Measurements from ENCODE around the gene GMDS. TPM values are rescaled to one million over a fixed set of nuclear protein-coding genes. Genes with fewer than 3 reads are reported as not detected.

Gene GMDS
- total RNA-seq, 1 donor from 2014 or later: 17.9 TPM

- TF ChIP-seq CTCF (conservative IDR thresholded peaks at IDR 0.05; ENCODE audit: low read depth, low read length): no peak
- H3K4me3 ChIP-seq (ENCODE audit: low read depth, low read length): no peak overlapping the region
- no peak for DNase-seq (ENCODE audit: low read depth)
Measured at GRCh38 chr6:1729133-1729749, 516.2 kb downstream of the GMDS start.

- DNase-seq (ENCODE audit: low read depth): no peak
- no peak for TF ChIP-seq CTCF (conservative IDR thresholded peaks at IDR 0.05; ENCODE audit: low read depth, low read length)
- no peak overlapping the region for H3K4me3 ChIP-seq (ENCODE audit: low read depth, low read length)
Measured at GRCh38 chr6:1726341-1726768, 519.0 kb downstream of the GMDS start.

GRCh38 chr6:1724616-1725015, 520.8 kb downstream of the GMDS start:
- H3K4me3 ChIP-seq (ENCODE audit: low read depth, low read length): no peak overlapping the region
- TF ChIP-seq CTCF (conservative IDR thresholded peaks at IDR 0.05; ENCODE audit: low read depth, low read length): no peak
- no peak for DNase-seq (ENCODE audit: low read depth)

GRCh38 chr6:1724124-1724523, 521.3 kb downstream of the GMDS start:
- TF ChIP-seq CTCF (conservative IDR thresholded peaks at IDR 0.05; ENCODE audit: low read depth, low read length): no peak
- no peak for DNase-seq (ENCODE audit: low read depth)
- no peak overlapping the region for H3K4me3 ChIP-seq (ENCODE audit: low read depth, low read length)

- no peak for TF ChIP-seq CTCF (conservative IDR thresholded peaks at IDR 0.05; ENCODE audit: low read depth, low read length)
- DNase-seq (ENCODE audit: low read depth): no peak
- H3K4me3 ChIP-seq (ENCODE audit: low read depth, low read length): no peak overlapping the region
Measured at GRCh38 chr6:1722801-1723200, 522.6 kb downstream of the GMDS start.

DNA sequence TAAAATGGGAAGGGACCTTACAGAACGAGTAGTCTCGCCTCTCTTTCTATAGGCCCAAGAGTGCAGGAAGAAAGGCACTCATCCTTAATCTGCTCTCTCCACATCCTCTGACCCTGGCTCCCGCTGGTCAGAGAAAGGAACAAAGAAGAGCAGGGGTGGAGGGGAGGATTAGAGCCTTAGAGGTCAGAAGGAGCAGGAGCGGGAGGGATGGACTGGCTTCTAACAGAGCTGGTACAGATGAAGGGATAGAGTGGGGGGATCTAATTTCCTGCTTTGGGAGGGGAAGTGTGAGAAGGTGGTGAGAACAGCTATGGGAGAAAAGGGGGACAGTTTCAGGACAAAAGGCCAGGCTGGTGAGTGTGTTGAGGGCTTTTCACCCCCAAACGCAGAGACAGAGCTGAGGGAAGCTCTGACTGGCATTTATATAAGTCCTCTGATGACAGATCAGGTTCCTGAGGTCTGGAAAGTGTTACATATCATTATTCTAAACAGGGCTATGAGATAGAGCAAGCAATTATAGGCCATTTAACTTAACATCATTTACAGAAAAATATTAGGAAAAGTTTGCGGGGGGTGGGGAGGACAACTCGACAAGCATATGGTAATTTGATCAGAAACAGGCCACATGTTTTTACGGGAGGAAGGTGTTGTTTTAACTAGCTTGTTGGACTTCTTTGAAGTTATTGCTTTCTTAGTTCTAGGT, 524.6 kb downstream of the GMDS start:
- H3K4me3 ChIP-seq (ENCODE audit: low read depth, low read length): no peak overlapping the region
- no peak for DNase-seq (ENCODE audit: low read depth)
- no peak for TF ChIP-seq CTCF (conservative IDR thresholded peaks at IDR 0.05; ENCODE audit: low read depth, low read length)

- no peak for DNase-seq (ENCODE audit: low read depth)
- H3K4me3 ChIP-seq (ENCODE audit: low read depth, low read length): no peak overlapping the region
- no peak for TF ChIP-seq CTCF (conservative IDR thresholded peaks at IDR 0.05; ENCODE audit: low read depth, low read length)
Measured at GRCh38 chr6:1719922-1720321, 525.5 kb downstream of the GMDS start.
